ENCODE data around the gene MAT2A.

DNA sequence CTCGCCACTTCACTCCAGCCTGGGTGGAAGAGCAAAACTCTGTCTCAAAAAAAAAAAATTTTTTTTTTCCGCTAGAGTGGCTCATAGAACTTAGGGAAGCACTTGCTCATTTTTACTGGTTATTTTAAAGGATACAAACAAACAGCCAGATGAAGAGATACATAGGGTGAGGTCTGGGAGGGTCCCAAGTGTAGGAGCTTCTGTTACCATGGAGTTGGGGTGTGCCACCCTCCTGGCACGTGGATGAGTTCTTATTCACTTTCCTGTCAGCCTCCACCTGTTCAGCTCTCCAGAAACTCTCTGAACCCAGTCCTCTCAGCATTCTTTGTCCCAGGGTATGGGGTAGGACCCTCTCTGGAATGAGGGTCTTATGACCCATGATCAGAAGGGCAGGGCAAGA is 4.9 kb upstream of the MAT2A start:
- TF ChIP-seq, protein P1, sequence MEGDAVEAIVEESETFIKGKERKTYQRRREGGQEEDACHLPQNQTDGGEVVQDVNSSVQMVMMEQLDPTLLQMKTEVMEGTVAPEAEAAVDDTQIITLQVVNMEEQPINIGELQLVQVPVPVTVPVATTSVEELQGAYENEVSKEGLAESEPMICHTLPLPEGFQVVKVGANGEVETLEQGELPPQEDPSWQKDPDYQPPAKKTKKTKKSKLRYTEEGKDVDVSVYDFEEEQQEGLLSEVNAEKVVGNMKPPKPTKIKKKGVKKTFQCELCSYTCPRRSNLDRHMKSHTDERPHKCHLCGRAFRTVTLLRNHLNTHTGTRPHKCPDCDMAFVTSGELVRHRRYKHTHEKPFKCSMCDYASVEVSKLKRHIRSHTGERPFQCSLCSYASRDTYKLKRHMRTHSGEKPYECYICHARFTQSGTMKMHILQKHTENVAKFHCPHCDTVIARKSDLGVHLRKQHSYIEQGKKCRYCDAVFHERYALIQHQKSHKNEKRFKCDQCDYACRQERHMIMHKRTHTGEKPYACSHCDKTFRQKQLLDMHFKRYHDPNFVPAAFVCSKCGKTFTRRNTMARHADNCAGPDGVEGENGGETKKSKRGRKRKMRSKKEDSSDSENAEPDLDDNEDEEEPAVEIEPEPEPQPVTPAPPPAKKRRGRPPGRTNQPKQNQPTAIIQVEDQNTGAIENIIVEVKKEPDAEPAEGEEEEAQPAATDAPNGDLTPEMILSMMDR (conservative IDR thresholded peaks at IDR 0.05; ENCODE audit: low read depth, low read length): no peak
- TF ChIP-seq EZH2 (IDR thresholded peaks at IDR 0.05; ENCODE audit: low read length, unreplicated experiment): no peak

Data from PC-3 (cell line).